GM12878 (cell line): ENCODE data around the gene TMEM151A. TPM values are rescaled to one million over a fixed set of nuclear protein-coding genes. Genes with fewer than 3 reads are reported as not detected.

Experiments
- ATF3 ChIP-seq: IDR thresholded peaks from 2 replicates; pipeline ENCODE4 v1.6.1; 2011; ENCODE audit warnings: low read depth, mild to moderate bottlenecking, low read length, moderate library complexity, borderline replicate concordance; ENCODE audit errors: extremely low read depth
- BMI1 ChIP-seq: fragments of 450-650 bp; IDR thresholded peaks from 2 replicates; pipeline ENCODE4 v1.6.1; 2016; ENCODE audit warnings: mild to moderate bottlenecking, moderate library complexity, borderline replicate concordance
- CBFB ChIP-seq: IDR thresholded peaks from 2 replicates; pipeline ENCODE4 v1.6.1; 2016; ENCODE audit warnings: antibody characterized with exemption, low read depth
- CBX5 ChIP-seq: sonication (generic); IDR thresholded peaks from 2 replicates; pipeline ENCODE4 v1.6.1; 2016; ENCODE audit warnings: low read depth, moderate library complexity, mild to moderate bottlenecking, inconsistent platforms
- EED ChIP-seq: sonication (generic); IDR thresholded peaks from 2 replicates; pipeline ENCODE4 v1.6.1; 2016; ENCODE audit warnings: antibody characterized with exemption, low read depth
- ELK1 ChIP-seq: IDR thresholded peaks from 2 replicates; pipeline ENCODE4 v1.6.1; 2012; ENCODE audit warnings: low read depth, low read length, improper control_type of control experiment
- NFIC ChIP-seq: IDR thresholded peaks from 2 replicates; pipeline ENCODE4 v1.6.1; 2012; ENCODE audit warnings: low read depth, mild to moderate bottlenecking, inconsistent platforms, low read length, moderate library complexity
- NFYA ChIP-seq: IDR thresholded peaks from 2 replicates; pipeline ENCODE4 v1.6.1; 2011; ENCODE audit warnings: low read depth, mild to moderate bottlenecking, low read length, improper control_type of control experiment, borderline replicate concordance
- STAT1 ChIP-seq: fragments of 450-650 bp; conservative IDR thresholded peaks from 2 replicates; pipeline ENCODE4 v1.6.1; 2014; ENCODE audit warnings: antibody characterized with exemption, mild to moderate bottlenecking
- SUZ12 ChIP-seq: fragments of 200-600 bp; sonication (generic); IDR thresholded peaks from one replicate; pipeline ENCODE4 v1.6.1; 2018; ENCODE audit warnings: antibody characterized with exemption, mild to moderate bottlenecking; ENCODE audit not compliant: unreplicated experiment
- TBL1XR1 ChIP-seq: IDR thresholded peaks from 2 replicates; pipeline ENCODE4 v1.6.1; 2012; ENCODE audit warnings: low read depth, low read length, improper control_type of control experiment
- TCF12 ChIP-seq: IDR thresholded peaks from 2 replicates; pipeline ENCODE4 v1.6.1; 2011; ENCODE audit warnings: low read depth, mild to moderate bottlenecking, low read length
- USF2 ChIP-seq: IDR thresholded peaks from 2 replicates; pipeline ENCODE4 v1.6.1; 2011; ENCODE audit warnings: low read depth, low read length, improper control_type of control experiment, borderline replicate concordance
- polyA plus RNA-seq, 11 experiments: library from polyadenylated mRNA; depleted of rRNA in 4 of 11; unstranded in 6 of 11; stranded (reverse) in 5 of 11; fragments of >200 nt; fragmentation: Nextera tagmentation in 4 of 11; fragmentation: Illumina TruSeq in 1 of 11; extraction: Ambion mirVana in 4 of 11; extraction: Trizol in 1 of 11; gene quantifications; 1 replicate in 1 of 11; 2 replicates in 10 of 11; pipeline versions ENCODE4 v1.2.1 to v1.2.3, GENCODE V29; 2011 to 2016; ENCODE audit warnings: inconsistent platforms in 2 of 11, missing spikeins in 2 of 11, low read depth in 1 of 11
- total RNA-seq, 4 experiments: library from RNA; depleted of rRNA in 3 of 4; stranded (reverse); fragments of >200 nt in 3 of 4; fragmentation: Illumina TruSeq in 1 of 4; extraction: Trizol in 1 of 4; gene quantifications; 2 replicates each; pipeline versions ENCODE4 v1.2.1 to v1.2.3, GENCODE V29; 2013 to 2021
- TF ChIP-seq, protein P1 (sequence below): fragments of 450-650 bp; formaldehyde crosslinking; IDR thresholded peaks from 2 replicates; pipeline ENCODE4 v1.5.0; 2022; ENCODE audit warnings: mild to moderate bottlenecking, missing genetic modification characterization
- TF ChIP-seq, protein P2 (sequence below): fragments of 450-650 bp; IDR thresholded peaks from 2 replicates; pipeline ENCODE4 v1.6.1; 2017; ENCODE audit warnings: mild to moderate bottlenecking, moderate library complexity
- TF ChIP-seq, protein P3 (sequence below): fragments of 450-650 bp; IDR thresholded peaks from 2 replicates; pipeline ENCODE4 v1.6.1; 2018; ENCODE audit warnings: borderline replicate concordance, mild to moderate bottlenecking; ENCODE audit not compliant: partially characterized antibody

Gene TMEM151A
- total and polyA plus RNA-seq, 10 of the 15 experiments (the other 5 are each of a cell fraction or from before 2014, with no cell fraction given): not detected

GRCh38 chr11:66344550-66345315 is 53.0 kb downstream of the TMEM151A start, which contains the start of gene BRMS1 (continued):
- TF ChIP-seq, protein P1, sequence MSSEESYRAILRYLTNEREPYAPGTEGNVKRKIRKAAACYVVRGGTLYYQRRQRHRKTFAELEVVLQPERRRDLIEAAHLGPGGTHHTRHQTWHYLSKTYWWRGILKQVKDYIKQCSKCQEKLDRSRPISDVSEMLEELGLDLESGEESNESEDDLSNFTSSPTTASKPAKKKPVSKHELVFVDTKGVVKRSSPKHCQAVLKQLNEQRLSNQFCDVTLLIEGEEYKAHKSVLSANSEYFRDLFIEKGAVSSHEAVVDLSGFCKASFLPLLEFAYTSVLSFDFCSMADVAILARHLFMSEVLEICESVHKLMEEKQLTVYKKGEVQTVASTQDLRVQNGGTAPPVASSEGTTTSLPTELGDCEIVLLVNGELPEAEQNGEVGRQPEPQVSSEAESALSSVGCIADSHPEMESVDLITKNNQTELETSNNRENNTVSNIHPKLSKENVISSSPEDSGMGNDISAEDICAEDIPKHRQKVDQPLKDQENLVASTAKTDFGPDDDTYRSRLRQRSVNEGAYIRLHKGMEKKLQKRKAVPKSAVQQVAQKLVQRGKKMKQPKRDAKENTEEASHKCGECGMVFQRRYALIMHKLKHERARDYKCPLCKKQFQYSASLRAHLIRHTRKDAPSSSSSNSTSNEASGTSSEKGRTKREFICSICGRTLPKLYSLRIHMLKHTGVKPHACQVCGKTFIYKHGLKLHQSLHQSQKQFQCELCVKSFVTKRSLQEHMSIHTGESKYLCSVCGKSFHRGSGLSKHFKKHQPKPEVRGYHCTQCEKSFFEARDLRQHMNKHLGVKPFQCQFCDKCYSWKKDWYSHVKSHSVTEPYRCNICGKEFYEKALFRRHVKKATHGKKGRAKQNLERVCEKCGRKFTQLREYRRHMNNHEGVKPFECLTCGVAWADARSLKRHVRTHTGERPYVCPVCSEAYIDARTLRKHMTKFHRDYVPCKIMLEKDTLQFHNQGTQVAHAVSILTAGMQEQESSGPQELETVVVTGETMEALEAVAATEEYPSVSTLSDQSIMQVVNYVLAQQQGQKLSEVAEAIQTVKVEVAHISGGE (CRISPR knock-in tag): no peak
- TF ChIP-seq, protein P2, sequence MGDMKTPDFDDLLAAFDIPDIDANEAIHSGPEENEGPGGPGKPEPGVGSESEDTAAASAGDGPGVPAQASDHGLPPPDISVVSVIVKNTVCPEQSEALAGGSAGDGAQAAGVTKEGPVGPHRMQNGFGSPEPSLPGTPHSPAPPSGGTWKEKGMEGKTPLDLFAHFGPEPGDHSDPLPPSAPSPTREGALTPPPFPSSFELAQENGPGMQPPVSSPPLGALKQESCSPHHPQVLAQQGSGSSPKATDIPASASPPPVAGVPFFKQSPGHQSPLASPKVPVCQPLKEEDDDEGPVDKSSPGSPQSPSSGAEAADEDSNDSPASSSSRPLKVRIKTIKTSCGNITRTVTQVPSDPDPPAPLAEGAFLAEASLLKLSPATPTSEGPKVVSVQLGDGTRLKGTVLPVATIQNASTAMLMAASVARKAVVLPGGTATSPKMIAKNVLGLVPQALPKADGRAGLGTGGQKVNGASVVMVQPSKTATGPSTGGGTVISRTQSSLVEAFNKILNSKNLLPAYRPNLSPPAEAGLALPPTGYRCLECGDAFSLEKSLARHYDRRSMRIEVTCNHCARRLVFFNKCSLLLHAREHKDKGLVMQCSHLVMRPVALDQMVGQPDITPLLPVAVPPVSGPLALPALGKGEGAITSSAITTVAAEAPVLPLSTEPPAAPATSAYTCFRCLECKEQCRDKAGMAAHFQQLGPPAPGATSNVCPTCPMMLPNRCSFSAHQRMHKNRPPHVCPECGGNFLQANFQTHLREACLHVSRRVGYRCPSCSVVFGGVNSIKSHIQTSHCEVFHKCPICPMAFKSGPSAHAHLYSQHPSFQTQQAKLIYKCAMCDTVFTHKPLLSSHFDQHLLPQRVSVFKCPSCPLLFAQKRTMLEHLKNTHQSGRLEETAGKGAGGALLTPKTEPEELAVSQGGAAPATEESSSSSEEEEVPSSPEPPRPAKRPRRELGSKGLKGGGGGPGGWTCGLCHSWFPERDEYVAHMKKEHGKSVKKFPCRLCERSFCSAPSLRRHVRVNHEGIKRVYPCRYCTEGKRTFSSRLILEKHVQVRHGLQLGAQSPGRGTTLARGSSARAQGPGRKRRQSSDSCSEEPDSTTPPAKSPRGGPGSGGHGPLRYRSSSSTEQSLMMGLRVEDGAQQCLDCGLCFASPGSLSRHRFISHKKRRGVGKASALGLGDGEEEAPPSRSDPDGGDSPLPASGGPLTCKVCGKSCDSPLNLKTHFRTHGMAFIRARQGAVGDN: peak; percentile 35; the same call in 1 of the 2 replicates
- no peak for TF ChIP-seq SUZ12
- no peak for TF ChIP-seq USF2
- TF ChIP-seq EED: no peak
- 0 out of 2 replicates have a peak, but pooled peaks have one; percentile 7 for TF ChIP-seq ELK1
- no peak for TF ChIP-seq CBX5
- peak; percentile 90 for TF ChIP-seq BMI1
- no peak for TF ChIP-seq TBL1XR1
- TF ChIP-seq CBFB: peak; percentile 60
- no peak for TF ChIP-seq NFIC
- peak; percentile 93 for TF ChIP-seq ATF3
- TF ChIP-seq STAT1: 0 out of 2 replicates have a peak, but pooled peaks have one; percentile 33
- TF ChIP-seq, protein P3, sequence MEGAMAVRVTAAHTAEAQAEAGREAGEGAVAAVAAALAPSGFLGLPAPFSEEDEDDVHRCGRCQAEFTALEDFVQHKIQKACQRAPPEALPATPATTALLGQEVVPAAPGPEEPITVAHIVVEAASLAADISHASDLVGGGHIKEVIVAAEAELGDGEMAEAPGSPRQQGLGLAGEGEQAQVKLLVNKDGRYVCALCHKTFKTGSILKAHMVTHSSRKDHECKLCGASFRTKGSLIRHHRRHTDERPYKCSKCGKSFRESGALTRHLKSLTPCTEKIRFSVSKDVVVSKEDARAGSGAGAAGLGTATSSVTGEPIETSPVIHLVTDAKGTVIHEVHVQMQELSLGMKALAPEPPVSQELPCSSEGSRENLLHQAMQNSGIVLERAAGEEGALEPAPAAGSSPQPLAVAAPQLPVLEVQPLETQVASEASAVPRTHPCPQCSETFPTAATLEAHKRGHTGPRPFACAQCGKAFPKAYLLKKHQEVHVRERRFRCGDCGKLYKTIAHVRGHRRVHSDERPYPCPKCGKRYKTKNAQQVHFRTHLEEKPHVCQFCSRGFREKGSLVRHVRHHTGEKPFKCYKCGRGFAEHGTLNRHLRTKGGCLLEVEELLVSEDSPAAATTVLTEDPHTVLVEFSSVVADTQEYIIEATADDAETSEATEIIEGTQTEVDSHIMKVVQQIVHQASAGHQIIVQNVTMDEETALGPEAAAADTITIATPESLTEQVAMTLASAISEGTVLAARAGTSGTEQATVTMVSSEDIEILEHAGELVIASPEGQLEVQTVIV: peak; percentile 81
- peak; percentile 60; the same call in 1 of the 2 replicates for TF ChIP-seq TCF12
- no peak for TF ChIP-seq NFYA
